HepG2 (cell line): ENCODE results near the gene RBM45. TPM values are rescaled to one million over a fixed set of nuclear protein-coding genes. Genes with fewer than 3 reads are reported as not detected.

Experiments used
- ATAC-seq: fragments of 200-7000 bp; cut with Tn5 transposase; 3 replicates; pipeline ENCODE4 v1.9.1; 2020; ENCODE audit warnings: mild to moderate bottlenecking, moderate library complexity
- BruUV-seq: library from RNA; stranded (reverse); fragments of 400-500 nt; replicated peaks from 2 replicates; lab custom pipeline; 2021; lab: Mats Ljungman, UMichigan
- CTCF ChIA-PET: fragments of 300-600 bp; formaldehyde crosslinking; extraction: SDS; loops from one replicate; lab custom pipeline; 2021; ENCODE audit warnings: low total read pairs, inconsistent platforms, low intra/inter-chr PET ratio; lab: Yijun Ruan, JAX
- POLR2A ChIA-PET: fragments of 350-600 bp; sonication (Branson Sonifier 250); formaldehyde crosslinking; loops from one replicate; lab custom pipeline; 2020; ENCODE audit warnings: antibody characterized with exemption, inconsistent platforms; lab: Yijun Ruan, JAX
- DNase-seq: peaks from one replicate; pipeline ENCODE4 v3.0.0-alpha.2; 2015; ENCODE audit warnings: low spot score
- FAIRE-seq: peaks from 3 replicates; lab custom pipeline; 2011; peaks lifted over from hg19 to GRCh38; lab: Jason Lieb, UNC
- H2AFZ ChIP-seq: one replicate; pipeline ENCODE4 v1.6.1; 2011; ENCODE audit warnings: low read length, inconsistent platforms
- H3K27ac ChIP-seq: fragments of 300-600 bp; 3 replicates; pipeline ENCODE4 v1.8.0; 2011; ENCODE audit warnings: mixed run types, mild to moderate bottlenecking, mixed read lengths, low read length, inconsistent platforms; ENCODE audit not compliant: insufficient read depth; ENCODE audit errors: extremely low read length
- H3K27me3 ChIP-seq, 2 experiments: fragments of 200-600 bp in 1 of 2; 2 replicates in 1 of 2; 3 replicates in 1 of 2; pipeline versions ENCODE4 v1.6.0 to v1.8.0; 2011; ENCODE audit warnings: low read length in 2 of 2, mild to moderate bottlenecking in 2 of 2, moderate library complexity in 2 of 2, inconsistent platforms in 1 of 2; ENCODE audit not compliant: insufficient read depth in 2 of 2, control insufficient read depth in 1 of 2
- H3K36me3 ChIP-seq, 2 experiments: fragments of 200-600 bp in 1 of 2; replicated peaks in 1 of 2; 2 replicates in 1 of 2; 3 replicates in 1 of 2; pipeline versions ENCODE4 v1.5.1 to v1.8.0; 2011; ENCODE audit warnings: low read length in 2 of 2, inconsistent platforms in 1 of 2; ENCODE audit not compliant: insufficient read depth in 2 of 2, control insufficient read depth in 1 of 2
- H3K4me1 ChIP-seq: 2 replicates; pipeline ENCODE4 v1.5.1; 2012; ENCODE audit warnings: low read length, inconsistent platforms; ENCODE audit not compliant: insufficient read depth
- H3K4me2 ChIP-seq: 2 replicates; pipeline ENCODE4 v1.6.0; 2011; ENCODE audit warnings: low read depth, low read length, inconsistent platforms
- H3K4me3 ChIP-seq, 3 experiments: fragments of 200-600 bp in 1 of 3; sonication (generic), shearing (Covaris generic) in 1 of 3; replicated peaks in 1 of 3; 2 replicates each; pipeline ENCODE4 v1.5.1; 2011 to 2016; ENCODE audit warnings: low read length in 3 of 3, inconsistent platforms in 2 of 3, low read depth in 2 of 3, mild to moderate bottlenecking in 2 of 3, control low read depth in 1 of 3, mixed read lengths in 1 of 3; ENCODE audit not compliant: insufficient read depth in 1 of 3
- H3K79me2 ChIP-seq: one replicate; pipeline ENCODE4 v1.6.1; 2011; ENCODE audit warnings: low read length, inconsistent platforms; ENCODE audit not compliant: insufficient read depth
- H3K9ac ChIP-seq: 2 replicates; pipeline ENCODE4 v1.6.0; 2011; ENCODE audit warnings: mild to moderate bottlenecking, low read depth, low read length, inconsistent platforms; ENCODE audit not compliant: insufficient read depth
- H3K9me3 ChIP-seq: 2 replicates; pipeline ENCODE4 v1.5.1; 2012; ENCODE audit warnings: mild to moderate bottlenecking, low read length
- H4K20me1 ChIP-seq: 2 replicates; pipeline ENCODE4 v1.6.0; 2011; ENCODE audit warnings: inconsistent platforms, mild to moderate bottlenecking, low read length, moderate library complexity; ENCODE audit not compliant: insufficient read depth
- HIVEP1 ChIP-seq: sonication (generic); formaldehyde crosslinking; IDR thresholded peaks from 2 replicates; pipeline ENCODE4 v1.4.0; 2020; ENCODE audit warnings: mild to moderate bottlenecking, missing genetic modification reagents
- NFAT5 ChIP-seq: sonication (generic); formaldehyde crosslinking; IDR thresholded peaks from 2 replicates; pipeline ENCODE4 v1.4.0; 2020; ENCODE audit warnings: missing genetic modification reagents
- ZNF230 ChIP-seq: sonication (generic); formaldehyde crosslinking; IDR thresholded peaks from 2 replicates; pipeline ENCODE4 v1.4.0; 2020; ENCODE audit warnings: mild to moderate bottlenecking, missing genetic modification reagents
- ZNF260 ChIP-seq: sonication (generic); formaldehyde crosslinking; IDR thresholded peaks from 2 replicates; pipeline ENCODE4 v1.4.0; 2020; ENCODE audit warnings: missing genetic modification reagents, low read depth, mild to moderate bottlenecking, borderline replicate concordance
- ZNF512 ChIP-seq: sonication (generic); formaldehyde crosslinking; IDR thresholded peaks from 2 replicates; pipeline ENCODE4 v1.4.0; 2020; ENCODE audit warnings: mild to moderate bottlenecking, missing genetic modification reagents
- ZNF749 ChIP-seq: sonication (generic); formaldehyde crosslinking; IDR thresholded peaks from 2 replicates; pipeline ENCODE4 v1.8.0; 2022; ENCODE audit warnings: mild to moderate bottlenecking, missing genetic modification reagents, moderate library complexity, borderline replicate concordance
- ZNF772 ChIP-seq: sonication (generic); formaldehyde crosslinking; IDR thresholded peaks from 2 replicates; pipeline ENCODE4 v1.5.0; 2020; ENCODE audit warnings: mild to moderate bottlenecking, missing genetic modification reagents
- ZSCAN22 ChIP-seq: sonication (generic); formaldehyde crosslinking; IDR thresholded peaks from 2 replicates; pipeline ENCODE4 v1.4.0; 2020; ENCODE audit warnings: mild to moderate bottlenecking, missing genetic modification reagents
- WGBS: methylation state at CpG from one replicate; pipeline ENCODE4 v1.1.6; 2017; ENCODE audit warnings: low lambda C conversion rate; 5-methylcytosine and 5-hydroxymethylcytosine counted together
- in situ Hi-C: cut with HindIII; loops from 2 replicates; pipeline ENCODE4 v1.10.0; 2017; ENCODE audit warnings: low pct_unique_long_range_greater_than_20kb; ENCODE audit not compliant: extremely low pct_ligation_motif_present
- intact Hi-C: fragments of 100-400 bp; cut with micrococcal nuclease; formaldehyde crosslinking; loops from one replicate; pipeline ENCODE4 v1.10.0; 2022; ENCODE audit not compliant: unreplicated experiment
- polyA plus RNA-seq, 8 experiments: library from polyadenylated mRNA; depleted of rRNA in 3 of 8; stranded (reverse) in 7 of 8; unstranded in 1 of 8; fragments of >200 nt; fragmentation: Illumina TruSeq in 4 of 8; extraction: Trizol in 4 of 8; gene quantifications; 2 replicates each; pipeline versions ENCODE4 v1.2.1 to v1.2.3, GENCODE V29; 2011 to 2016; ENCODE audit warnings: low read depth in 4 of 8, missing spikeins in 1 of 8, mixed read lengths in 1 of 8; ENCODE audit not compliant: insufficient read depth in 1 of 8
- total RNA-seq, 5 experiments: library from RNA; depleted of rRNA; stranded (reverse); fragments of >200 nt; fragmentation: Illumina TruSeq; extraction: Trizol; gene quantifications; 2 replicates each; pipeline ENCODE4 v1.2.3, GENCODE V29; 2016; ENCODE audit warnings: low read depth in 1 of 5
- TF ChIP-seq, protein P1 (sequence below): sonication (generic); formaldehyde crosslinking; IDR thresholded peaks from 2 replicates; pipeline ENCODE4 v1.8.0; 2022; ENCODE audit warnings: mild to moderate bottlenecking, missing genetic modification reagents; ENCODE audit not compliant: insufficient replicate concordance

Gene RBM45
- total and polyA plus RNA-seq, 2 of the 13 experiments (the other 11 are each of a cell fraction or from before 2014, with no cell fraction given) = 5.7 to 25.2 TPM

GRCh38 chr2:178157574-178157973, 45.3 kb downstream of the RBM45 start:
- in situ Hi-C loops = no loop called here
- H3K36me3 ChIP-seq = no peaks in the 10 kb centered on the region
- no peak overlapping the region for H3K9ac ChIP-seq
- POLR2A ChIA-PET = no interaction called here
- intact Hi-C loops = no loop called here
- H3K9me3 ChIP-seq = peaks cover 5% of the 10 kb centered on the region; the same call in 1 of the 2 replicates
- CTCF ChIA-PET = no interaction called here
- FAIRE-seq (no peak), DNase-seq (no peak), ATAC-seq (no peak)
- H3K27me3 ChIP-seq = no peaks in the 10 kb centered on the region
- H2AFZ ChIP-seq = no peak overlapping the region
- peaks cover 7% of the 10 kb centered on the region for H3K4me1 ChIP-seq
- 24% methylated on average over 5 of the region's 5 CpGs for WGBS
- H4K20me1 ChIP-seq = no peaks in the 10 kb centered on the region
- no peak for TF ChIP-seq ZNF260
- no peak for TF ChIP-seq ZNF512
- no peak for TF ChIP-seq ZNF749 (CRISPR knock-in tag)
- no peak for TF ChIP-seq ZNF772 (CRISPR knock-in tag)
- no peak for TF ChIP-seq NFAT5 (CRISPR knock-in tag)
- TF ChIP-seq ZNF230 (CRISPR knock-in tag) = no peak
- TF ChIP-seq ZSCAN22 (CRISPR knock-in tag) = no peak
- TF ChIP-seq, protein P1, sequence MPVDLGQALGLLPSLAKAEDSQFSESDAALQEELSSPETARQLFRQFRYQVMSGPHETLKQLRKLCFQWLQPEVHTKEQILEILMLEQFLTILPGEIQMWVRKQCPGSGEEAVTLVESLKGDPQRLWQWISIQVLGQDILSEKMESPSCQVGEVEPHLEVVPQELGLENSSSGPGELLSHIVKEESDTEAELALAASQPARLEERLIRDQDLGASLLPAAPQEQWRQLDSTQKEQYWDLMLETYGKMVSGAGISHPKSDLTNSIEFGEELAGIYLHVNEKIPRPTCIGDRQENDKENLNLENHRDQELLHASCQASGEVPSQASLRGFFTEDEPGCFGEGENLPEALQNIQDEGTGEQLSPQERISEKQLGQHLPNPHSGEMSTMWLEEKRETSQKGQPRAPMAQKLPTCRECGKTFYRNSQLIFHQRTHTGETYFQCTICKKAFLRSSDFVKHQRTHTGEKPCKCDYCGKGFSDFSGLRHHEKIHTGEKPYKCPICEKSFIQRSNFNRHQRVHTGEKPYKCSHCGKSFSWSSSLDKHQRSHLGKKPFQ (CRISPR knock-in tag) = no peak
- TF ChIP-seq HIVEP1 (CRISPR knock-in tag) = no peak
- H3K79me2 ChIP-seq = no peaks in the 10 kb centered on the region
- H3K27ac ChIP-seq = no peak overlapping the region
- no TSS peak for BruUV-seq
- H3K4me2 ChIP-seq = no peak overlapping the region
- H3K4me3 ChIP-seq = no peak overlapping the region
